ENCODE measurements around the gene CFAP57. TPM values are rescaled to one million over a fixed set of nuclear protein-coding genes. Genes with fewer than 3 reads are reported as not detected.

The CFAP57 gene
- total and polyA plus RNA-seq, 2 of the 8 experiments (the other 6 are each of a cell fraction or from before 2014, with no cell fraction given), result 0.20 to 0.80 TPM

- Histone ChIP-seq H3K4me2 (ENCODE audit: insufficient read depth in 1 of 2, low read depth in 2 of 2, low read length in 2 of 2) (no peak overlapping the region), H3K23ac (ENCODE audit: insufficient read length) (no peak overlapping the region), H2BK12ac (ENCODE audit: low read depth, low read length) (no peak overlapping the region), H2BK15ac (ENCODE audit: low read length) (no peak overlapping the region), H3K27me3 (replicated peaks in 1 of 4; ENCODE audit: control insufficient read depth in 3 of 4, extremely low read depth in 1 of 4, insufficient read depth in 3 of 4, low read length in 3 of 4) (no peaks in the 10 kb centered on the region), H3K18ac (ENCODE audit: extremely low read depth, low read length) (no peak overlapping the region), H4K91ac (replicated peaks; ENCODE audit: insufficient read length, low read length) (no peak overlapping the region), H4K8ac (ENCODE audit: extremely low read depth, insufficient read depth, low read length) (no peak overlapping the region), H3K9ac (replicated peaks in 1 of 4; ENCODE audit: extremely low read depth in 1 of 4, low read depth in 3 of 4, low read length in 3 of 4) (no peak overlapping the region), H3K23me2 (ENCODE audit: low read depth, low read length) (no peaks in the 10 kb centered on the region), H3K9me3 (ENCODE audit: insufficient read depth in 2 of 2, low read depth in 1 of 2, low read length in 1 of 2) (no peaks in the 10 kb centered on the region), H4K5ac (ENCODE audit: insufficient read length, low read depth, low read length) (no peak overlapping the region), H2AK5ac (ENCODE audit: low read depth, low read length) (no peak overlapping the region), H2AFZ (ENCODE audit: low read length) (no peak overlapping the region), H3K14ac (ENCODE audit: insufficient read length) (no peak overlapping the region), H3K79me1 (ENCODE audit: low read depth, low read length) (no peaks in the 10 kb centered on the region; the same call in 1 of the 2 replicates), H3K4me3 (ENCODE audit: extremely low read depth in 1 of 4, insufficient read depth in 2 of 4, low read depth in 3 of 4, low read length in 4 of 4) (no peak overlapping the region), H2BK20ac (ENCODE audit: low read length) (no peak overlapping the region), H3K56ac (replicated peaks; ENCODE audit: insufficient read length, low read depth, low read length) (no peak overlapping the region), H3K27ac (ENCODE audit: low read depth, low read length) (no peak overlapping the region), H3K4ac (replicated peaks; ENCODE audit: insufficient read length, low read depth, low read length) (no peak overlapping the region), H3K36me3 (ENCODE audit: control insufficient read depth in 2 of 4, insufficient read depth in 4 of 4, low read length in 3 of 4) (no peaks in the 10 kb centered on the region), H4K20me1 (replicated peaks in 1 of 2; ENCODE audit: control insufficient read depth in 1 of 2, insufficient read depth in 2 of 2, low read length in 2 of 2) (no peaks in the 10 kb centered on the region), H2BK120ac (replicated peaks; ENCODE audit: low read depth, low read length) (no peak overlapping the region), H3K79me2 (ENCODE audit: control insufficient read depth in 1 of 2, insufficient read depth in 2 of 2, low read length in 2 of 2) (no peaks in the 10 kb centered on the region), H3K4me1 (replicated peaks in 1 of 4; ENCODE audit: control insufficient read depth in 3 of 4, insufficient read depth in 4 of 4, low read length in 3 of 4) (peaks cover 0 to 4% (median 3%) of the 10 kb centered on the region in 4 experiments; a peak in 2 of 7 replicates), H2BK5ac (ENCODE audit: low read depth, low read length) (no peak overlapping the region)
- no peak for DNase-seq (ENCODE audit: low read depth in 1 of 2, low spot score in 2 of 2)
- 84% methylated on average over 5 of the region's 5 CpGs; no CpG with 5 or more reads in 1 of the 2 experiments for WGBS, 2 experiments (ENCODE audit: extremely low coverage in 1 of 2, insufficient coverage in 1 of 2, insufficient read length in 1 of 2, insufficient replicate concordance in 2 of 2, low coverage in 1 of 2, low lambda C conversion rate in 2 of 2, missing lambda C conversion rate in 1 of 2)
- ChIA-PET POLR2A (ENCODE audit: partially characterized antibody) (interaction anchor here (1.1 to 1.8 kb wide), 2 partner anchors 125 to 182 kb away, joined by 3 to 5 read pairs; partner anchors contain the start of gene CDC20), CTCF (ENCODE audit: partially characterized antibody) (interaction anchor here (0.8 to 1.9 kb wide), 6 partner anchors 16 to 257 kb away, joined by 3 to 5 read pairs (median 4); partner anchors contain the start of gene CDC20)
- FAIRE-seq, result no peak
- no peak for TF ChIP-seq SRF (IDR thresholded peaks at IDR 0.05; ENCODE audit: low read depth, low read length)
- TF ChIP-seq ATF3 (IDR thresholded peaks at IDR 0.05; ENCODE audit: insufficient read depth, low read depth, low read length), result no peak
- TF ChIP-seq SAP30 (IDR thresholded peaks at IDR 0.05; ENCODE audit: insufficient read depth, insufficient replicate concordance, low read length), result no peak
- TF ChIP-seq CEBPB (IDR thresholded peaks at IDR 0.05; ENCODE audit: low read depth, low read length), result no peak
- no peak for TF ChIP-seq ZNF274 (IDR thresholded peaks at IDR 0.05; ENCODE audit: borderline replicate concordance, extremely low read depth, low read length)
- no peak for TF ChIP-seq GTF2F1 (IDR thresholded peaks at IDR 0.05; ENCODE audit: borderline replicate concordance, low read depth, low read length)
- TF ChIP-seq YY1 (IDR thresholded peaks at IDR 0.05; ENCODE audit: low read depth, low read length), result no peak
- TF ChIP-seq SP1 (IDR thresholded peaks at IDR 0.05; ENCODE audit: low read depth, low read length), result no peak
- no peak for TF ChIP-seq CHD2 (IDR thresholded peaks at IDR 0.05; ENCODE audit: low read length)
- TF ChIP-seq TBP (IDR thresholded peaks at IDR 0.05; ENCODE audit: low read depth, low read length), result no peak
- TF ChIP-seq RAD21 (IDR thresholded peaks at IDR 0.05 in 1 of 2, conservative IDR thresholded peaks at IDR 0.05 in 1 of 2; ENCODE audit: low read depth in 2 of 2, low read length in 2 of 2), result no peak
These were observed 61.5 kb downstream of the CFAP57 start for GRCh38 chr1:43233631-43234030.

Data from H1 (cell line).